DMS79 treated with DMSO at 0.1 percent for 48 hours (cell line): ENCODE results near the gene NKG7.
A peak's percentile ranks its signal among the peaks of the same experiment; 100 is the strongest.
"Not testable (repeated sequence)": the region's sequence is repeated elsewhere in the genome, so short reads cannot be mapped to it uniquely, and the experiment has no call there.

ENCODE experiments used
- DNase-seq: peaks from one replicate; lab custom pipeline; 2025; lab: John Stamatoyannopoulos, UW

NKG7 gene, protein sequence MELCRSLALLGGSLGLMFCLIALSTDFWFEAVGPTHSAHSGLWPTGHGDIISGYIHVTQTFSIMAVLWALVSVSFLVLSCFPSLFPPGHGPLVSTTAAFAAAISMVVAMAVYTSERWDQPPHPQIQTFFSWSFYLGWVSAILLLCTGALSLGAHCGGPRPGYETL

DNA sequence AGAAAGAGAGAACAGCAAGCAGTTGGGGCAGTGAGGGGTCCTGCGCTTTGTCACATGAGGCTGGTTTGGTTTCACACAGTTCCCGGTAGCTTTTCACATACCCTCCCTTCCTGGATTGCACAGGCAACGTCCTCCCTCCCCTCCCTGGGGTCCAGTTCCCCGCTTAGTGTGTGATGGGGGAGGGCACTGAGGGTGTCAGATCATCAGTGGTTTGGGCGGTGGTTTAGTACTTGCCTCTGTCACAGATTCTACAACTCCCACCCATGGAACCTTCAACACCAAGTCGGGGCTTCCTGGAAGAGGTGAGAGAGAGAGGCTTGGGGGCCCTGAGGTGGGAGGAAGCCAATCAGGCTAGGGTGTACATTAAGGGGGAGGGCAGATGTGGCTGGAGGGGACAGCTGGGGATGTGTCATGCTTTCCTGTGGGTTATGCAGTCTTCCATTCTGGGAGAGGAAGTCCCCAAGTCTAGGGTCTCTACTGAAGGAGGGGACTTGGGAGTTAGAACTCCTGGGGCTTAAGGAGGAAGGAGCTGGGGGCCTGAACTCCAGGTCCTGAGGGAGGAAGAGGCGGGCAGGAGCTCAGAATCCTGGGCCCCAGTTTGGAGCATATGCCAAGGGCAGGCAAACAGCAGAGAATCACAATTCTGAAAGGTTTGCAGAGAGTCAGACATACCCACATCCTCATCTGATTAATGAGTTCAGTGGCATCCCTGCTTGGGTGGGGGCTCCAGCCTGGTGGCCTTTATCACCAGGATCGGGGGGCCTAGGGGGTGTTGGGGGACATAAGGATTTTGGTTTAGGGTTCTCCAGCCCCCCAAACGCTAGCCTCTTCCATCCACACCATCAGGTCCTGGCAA, at the start of gene NKG7:
TSS of gene NKG7 (minus strand) at position 6 of the 856 bp plus-strand sequence. CDS start 119 bp downstream, outside the sequence.
- DNase-seq, result no peak

DNA sequence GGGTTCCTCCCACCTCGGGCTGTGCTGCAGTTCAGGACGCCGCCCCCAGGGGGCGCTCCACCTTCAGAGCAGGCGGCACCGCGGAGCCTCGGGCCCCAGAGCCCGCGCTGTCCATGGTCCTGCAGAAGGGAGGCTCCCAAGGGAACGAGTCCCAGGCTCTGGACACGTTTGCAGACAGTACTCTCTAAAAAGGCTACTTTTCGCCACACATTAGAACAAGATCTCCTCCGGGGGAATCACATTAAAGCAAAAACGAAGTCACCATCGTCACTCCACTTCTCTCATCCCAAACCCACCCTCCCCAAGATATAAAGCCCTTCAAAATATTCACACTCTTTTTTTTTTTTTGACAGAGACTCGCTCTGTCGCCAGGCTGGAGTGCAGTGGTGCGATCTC, 49.6 kb upstream of the NKG7 start:
- DNase-seq, result peak; percentile 14

DNA sequence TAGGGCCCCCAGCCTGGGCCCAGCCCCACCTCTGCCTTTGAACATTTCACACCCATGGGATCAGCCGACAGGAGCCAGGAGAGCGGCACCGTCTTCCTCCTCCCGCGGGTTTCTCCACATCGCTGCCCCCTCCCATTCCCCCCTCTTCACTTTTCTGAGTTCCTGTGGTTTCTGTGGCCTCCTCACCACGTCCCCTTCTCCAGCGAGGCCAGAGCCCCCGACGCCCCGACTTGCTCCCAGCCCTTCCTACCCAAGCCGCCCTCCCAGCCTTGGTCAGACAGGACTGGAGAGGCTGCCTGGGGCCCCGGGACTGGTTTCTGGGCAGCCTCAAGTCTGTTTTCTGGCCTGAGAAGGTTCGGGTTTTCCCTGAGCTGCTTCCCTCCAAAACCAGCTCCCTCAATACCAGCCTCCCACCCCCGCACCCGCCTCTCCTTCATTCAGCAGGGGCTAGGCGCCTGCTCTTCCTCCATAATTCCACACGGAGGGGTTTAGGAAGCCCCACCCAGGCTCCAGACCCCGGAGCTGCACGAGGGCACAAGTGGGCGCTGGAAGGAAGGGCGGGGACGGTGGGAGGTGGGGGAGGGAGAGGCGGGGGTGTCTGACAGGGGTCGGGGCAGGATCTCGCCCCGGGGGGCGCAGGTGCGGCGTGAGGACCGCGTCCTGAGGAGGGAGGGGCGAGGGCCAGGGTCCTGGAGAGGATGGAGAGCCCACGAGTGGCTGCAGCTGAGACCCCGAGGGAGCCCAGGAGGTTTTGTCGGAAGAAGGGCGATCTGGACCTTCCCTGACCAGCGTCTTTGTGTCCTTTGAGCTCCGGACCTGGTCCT, 49.0 kb upstream of the NKG7 start:
- DNase-seq, result no peak

DNA sequence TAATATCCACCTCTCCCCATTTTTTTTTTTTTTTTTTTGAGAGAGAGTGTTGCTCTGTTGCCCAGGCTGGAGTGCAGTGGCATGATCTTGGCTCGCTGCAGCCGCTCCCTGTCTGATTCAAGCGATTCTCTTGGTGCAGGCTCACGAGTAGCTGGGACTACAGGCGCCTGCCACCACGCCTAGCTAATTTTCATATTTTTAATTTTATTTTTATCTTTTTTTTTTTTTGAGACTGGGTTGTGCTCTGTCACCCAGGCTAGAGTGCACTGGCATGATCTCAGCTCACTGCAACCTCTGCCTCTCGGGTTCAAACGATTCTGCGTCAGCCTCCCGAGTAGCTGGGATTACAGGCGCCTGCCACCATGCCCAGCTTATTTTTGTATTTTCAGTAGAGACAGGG, 48.1 kb upstream of the NKG7 start:
- not testable (repeated sequence) for DNase-seq

DNA sequence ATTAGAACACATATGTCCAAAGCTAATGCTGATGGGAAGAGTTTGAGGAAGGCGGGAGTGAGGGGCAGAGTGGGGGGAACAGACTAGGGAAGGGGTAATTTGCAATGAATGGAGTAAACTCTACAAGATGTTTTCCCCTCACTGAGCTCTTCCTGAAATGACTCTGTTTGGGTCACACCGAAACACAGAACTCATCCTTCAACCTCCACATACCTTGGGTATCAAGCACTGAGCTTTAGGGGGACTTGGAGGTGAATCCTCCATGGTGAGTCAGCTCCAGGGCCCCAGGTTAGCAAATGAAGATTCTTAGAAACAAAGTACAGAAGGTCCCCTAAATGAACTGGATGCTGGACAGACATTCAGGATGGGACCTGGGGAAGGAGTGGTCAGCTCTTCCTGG, 46.3 kb upstream of the NKG7 start:
- no peak for DNase-seq

DNA sequence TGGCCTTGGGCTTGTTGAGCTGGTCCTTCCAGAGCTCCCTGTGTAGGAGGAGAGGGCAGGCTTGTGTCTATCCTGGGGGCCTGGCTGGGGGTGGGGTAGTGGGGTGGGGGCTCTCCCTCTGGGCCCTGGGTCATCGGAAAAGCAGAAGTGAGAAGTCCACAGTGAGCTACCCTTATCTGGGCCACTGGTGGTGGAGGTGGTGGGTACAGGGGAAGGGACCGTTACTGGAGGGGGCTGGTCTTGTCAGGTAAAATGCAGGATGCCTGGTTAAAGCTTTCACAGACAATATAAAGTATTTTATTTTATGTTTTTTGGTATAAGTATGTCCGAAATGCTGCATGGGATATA, 45.3 kb upstream of the NKG7 start:
- DNase-seq, result no peak

DNA sequence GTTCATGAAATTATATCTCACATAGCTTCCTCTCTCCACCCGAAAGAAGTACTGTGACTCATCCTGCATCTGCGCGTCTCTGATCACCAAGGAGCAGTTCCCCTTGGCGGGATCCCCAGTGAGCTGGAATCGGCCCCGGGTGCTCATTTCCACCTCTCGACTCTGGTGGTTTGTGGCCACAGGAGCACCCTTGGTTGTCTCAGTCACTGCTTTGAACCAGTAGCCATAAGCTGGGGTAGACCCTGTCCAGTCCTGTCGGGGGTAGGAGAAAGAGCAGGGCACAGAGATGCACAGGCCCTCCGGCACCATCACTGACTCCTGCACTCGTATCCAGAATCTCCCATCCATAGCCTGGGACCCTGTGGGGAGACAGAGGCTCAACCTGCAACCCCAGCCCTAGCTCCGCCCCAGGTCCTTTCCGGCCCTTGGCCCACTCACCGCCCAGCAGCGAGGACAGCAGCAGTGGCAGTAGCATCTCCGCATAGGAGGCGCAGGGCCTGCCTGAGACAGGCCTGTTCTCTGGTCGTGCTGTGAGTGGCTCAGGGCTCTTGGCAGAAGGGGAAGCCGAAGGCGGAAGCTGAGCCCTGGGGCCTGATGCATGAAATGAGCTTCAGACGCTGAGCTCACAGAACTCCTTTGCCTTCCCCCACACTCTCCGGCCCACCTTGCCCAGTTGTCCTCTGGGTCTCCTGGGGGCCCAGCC, 44.8 kb upstream of the NKG7 start, which contains the start of gene SIGLEC10:
TSS of gene SIGLEC10 (minus strand) at position 536 of the 703 bp plus-strand sequence. CDS start at position 475, 61 bp downstream.
- DNase-seq, result no peak

DNA sequence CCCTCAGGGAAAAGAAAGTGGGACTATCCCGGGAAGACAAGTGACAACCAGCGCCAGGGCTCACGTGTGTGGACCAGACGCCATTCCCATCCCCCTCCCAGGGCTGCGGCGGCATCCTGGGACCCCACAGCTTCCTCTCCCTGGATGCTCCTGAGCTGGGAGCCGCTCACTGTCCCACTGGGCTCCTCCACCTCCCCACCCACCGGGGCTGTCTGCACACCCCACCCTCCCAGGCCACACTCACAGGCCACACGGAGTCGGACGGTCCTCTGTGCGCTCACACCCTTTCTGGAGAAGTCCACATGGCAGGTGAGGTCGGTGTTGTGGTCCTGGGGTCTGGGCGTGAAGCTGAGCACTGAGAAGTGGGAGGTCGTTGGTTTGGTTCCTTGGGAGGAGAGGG, 44.0 kb upstream of the NKG7 start:
- not testable (repeated sequence) for DNase-seq

DNA sequence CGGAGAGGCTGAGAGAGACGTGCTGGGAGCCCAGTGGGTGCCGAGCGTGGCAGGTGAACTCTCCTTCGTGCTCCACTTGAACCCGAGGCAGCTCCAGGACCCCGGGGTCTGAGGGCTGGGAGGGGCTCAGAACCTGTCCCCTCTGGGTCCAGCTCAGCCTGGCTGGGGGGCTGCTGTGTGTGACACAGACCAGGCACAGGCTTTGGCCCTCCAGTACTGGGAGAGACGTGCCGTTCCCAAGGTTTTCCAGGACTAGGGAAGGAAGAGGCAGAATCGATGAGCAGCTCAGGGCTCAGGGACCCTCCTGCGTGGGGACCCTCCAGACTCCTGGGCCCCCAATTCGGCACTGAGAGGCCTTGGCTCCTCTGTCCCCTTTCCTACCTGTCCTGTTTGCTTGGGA, 42.7 kb upstream of the NKG7 start:
- no peak for DNase-seq

DNA sequence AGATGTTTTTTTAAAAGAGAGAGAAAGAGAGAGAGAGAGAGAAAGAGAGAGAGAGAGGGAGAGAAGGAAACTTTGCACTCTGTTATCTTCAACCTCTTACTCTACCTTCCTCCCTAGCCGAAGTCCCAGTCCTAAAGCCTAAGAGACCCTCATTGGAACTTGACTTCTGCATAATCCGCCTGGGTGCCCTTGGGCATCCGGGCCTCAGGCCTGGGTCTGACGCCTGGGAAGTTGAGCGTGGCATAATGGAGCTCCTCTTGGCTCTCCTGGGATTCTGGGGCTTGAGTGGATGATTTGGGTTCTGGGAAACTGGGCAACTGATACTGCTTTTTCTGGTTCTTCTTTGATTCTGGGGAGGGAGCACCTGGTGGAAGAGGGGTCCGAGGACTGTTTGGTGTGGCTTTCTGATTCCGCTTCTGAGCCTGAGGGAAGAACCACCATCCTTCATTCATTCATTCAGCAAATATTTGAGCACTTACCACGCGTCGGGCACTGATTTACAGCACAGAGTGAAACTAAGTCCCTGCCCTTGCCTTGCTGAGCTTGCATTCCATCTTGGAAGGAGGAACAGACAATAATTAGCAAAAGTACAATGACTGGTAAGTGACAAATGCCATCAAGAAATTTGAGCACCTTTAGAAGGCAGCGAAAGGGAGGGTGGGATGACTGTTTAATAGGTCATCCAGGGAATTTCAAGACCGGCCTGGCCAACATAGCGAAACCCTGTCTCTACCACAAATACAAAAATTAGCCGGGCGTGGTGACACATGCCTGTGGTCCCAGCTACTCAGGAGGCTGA, 38.7 kb upstream of the NKG7 start:
- no peak for DNase-seq

DNA sequence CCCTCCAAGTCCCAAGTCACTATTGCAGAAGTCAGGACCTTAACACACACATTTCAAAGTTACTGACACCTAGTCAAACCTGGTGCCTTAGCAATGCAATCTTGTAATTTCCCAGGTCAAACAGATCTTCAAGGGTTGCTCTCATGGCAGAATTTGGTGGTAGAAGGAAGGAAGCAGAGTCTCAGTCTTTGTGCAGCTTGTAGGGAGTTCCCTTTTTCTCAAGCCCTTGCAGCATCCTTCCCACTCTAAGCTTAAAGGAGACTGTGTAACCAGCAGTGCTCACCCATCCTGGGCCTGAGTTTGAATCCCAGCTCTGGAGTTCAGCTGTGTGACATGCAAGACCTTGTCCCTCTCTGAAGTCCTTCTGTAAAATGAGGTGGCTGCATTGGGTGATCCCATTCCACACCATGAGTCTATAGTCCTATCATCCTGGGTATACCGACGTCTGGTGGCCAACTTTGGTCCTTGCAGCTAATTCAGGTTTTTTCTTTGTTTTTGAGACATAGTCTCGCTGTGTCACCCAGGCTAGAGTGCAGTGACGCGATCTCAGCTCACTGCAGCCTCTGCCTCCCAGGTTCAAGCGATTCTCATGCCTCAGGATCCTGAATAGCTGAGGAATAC, 35.2 kb upstream of the NKG7 start:
- DNase-seq, result no peak

DNA sequence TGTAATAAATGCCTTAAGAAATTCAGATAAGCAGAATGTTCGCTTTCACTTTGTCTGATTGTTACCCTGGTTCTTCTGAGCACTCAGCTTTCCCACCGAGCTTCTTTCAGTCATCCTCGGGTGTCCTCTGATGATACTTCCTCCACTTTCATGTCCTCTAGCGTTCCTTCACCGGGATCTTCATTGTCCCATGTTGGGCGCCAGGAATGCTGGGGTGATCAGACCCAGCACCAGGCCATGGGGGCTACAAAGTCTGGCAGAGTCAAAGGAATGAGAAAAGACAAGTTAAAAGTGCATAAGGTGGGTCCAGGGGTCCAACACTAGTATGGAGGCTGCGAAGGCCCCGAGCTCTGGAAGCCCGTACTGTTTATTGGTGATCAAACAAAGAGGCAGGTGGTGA, 29.7 kb upstream of the NKG7 start:
- no peak for DNase-seq

DNA sequence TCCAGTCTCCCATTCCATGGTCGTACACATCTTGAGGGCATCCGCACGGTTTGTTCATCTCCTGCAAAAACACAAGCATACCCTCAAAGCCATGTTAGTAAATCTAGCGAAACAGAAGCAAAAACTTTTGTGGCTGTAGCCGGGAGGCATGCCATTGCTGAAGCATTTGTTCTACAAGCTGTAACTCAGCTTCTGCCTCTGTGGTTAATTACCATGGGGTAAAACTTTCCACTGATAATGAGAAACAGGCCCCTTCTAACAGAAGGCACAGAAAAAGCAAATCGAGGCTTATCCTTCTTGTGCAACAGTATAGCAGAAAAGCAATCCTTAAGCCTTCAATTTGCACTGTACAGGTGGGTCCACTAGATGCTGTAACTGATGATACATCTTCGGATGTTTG, 27.5 kb upstream of the NKG7 start:
- DNase-seq, result not testable (repeated sequence)

DNA sequence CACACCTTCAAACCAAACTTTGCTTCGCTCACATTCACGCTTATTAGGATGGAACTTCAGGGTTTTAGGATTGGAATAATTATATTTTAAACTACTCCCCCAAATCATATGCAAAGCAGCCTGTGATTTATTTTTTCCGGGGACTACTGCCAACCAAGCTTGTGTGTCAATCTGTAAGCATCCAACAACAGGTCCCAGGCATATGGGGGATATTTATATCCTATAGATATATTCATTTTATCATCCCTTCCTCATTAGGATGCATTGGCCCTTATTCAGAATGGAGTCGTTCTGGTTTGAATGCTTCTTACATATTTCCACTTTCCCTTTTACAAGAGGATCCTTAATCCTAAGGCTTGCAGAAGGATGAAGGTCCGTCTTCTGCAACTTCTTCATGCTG, 26.8 kb upstream of the NKG7 start:
- DNase-seq, result no peak

DNA sequence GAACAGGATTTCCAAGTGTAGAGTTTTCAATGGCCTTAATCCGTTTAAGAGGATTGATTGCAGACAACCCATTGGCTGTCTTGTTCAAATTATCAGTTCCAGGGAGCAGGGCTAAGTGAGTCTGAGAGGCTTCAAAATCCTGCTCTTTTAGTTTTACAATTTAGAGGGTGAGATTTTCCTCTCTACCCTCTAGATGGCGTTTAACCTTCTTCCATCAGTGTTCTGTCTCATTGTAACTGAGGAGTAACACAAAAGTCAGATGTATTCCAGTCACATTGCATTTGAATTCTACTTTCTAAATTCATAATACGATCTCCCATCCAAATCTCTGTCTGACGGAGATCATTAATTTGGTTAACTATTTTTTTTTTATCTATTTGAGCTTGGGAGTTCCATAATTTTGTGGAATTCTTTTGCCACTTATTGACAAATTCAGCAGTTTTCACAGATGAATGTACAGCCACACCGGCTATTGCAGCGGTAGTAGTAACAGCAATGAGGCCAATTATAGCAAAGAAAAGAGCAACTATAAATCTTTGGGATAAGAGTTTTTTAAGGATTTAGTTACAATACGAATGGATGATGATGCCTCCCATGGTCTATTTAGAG, 25.7 kb upstream of the NKG7 start:
- DNase-seq, result peak; percentile 67

DNA sequence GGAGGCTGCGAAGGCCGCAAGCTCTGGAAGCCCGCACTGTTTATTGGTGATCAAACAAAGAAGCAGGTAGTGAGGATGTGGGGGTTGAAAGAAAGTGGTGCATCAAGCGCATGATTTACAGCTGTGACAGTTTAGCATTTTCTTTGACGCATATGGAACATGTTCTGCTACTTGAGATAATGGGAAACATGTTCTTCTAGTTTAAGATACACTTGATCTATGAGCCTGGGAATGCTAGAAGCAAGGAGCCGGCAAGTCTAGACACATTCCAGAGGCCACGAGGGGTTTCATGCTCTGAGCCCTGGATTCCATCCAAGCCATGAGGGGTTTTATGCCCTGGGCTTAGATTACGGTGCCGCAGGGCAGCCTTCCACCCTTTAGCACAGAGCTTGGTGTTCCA, 25.0 kb upstream of the NKG7 start:
- peak; percentile 67 for DNase-seq

DNA sequence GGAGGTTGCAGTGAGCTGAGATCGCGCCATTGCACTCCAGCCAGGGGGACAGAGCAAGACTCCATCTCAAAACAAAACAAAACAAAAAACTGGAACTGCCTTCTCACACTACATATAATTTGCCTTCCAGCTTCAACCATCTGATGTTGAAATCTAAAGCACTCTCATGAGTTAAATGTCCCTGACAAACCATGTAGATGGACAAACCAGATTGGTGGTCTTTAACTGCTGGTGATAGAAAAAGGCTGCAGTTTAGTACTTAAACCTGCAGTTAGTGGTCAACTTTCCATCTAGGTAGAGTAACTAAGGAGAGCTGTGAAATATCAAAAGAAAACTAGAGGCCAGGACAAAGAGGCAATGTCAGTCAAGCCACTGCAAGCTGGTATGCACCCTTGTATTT, 23.7 kb upstream of the NKG7 start:
- no peak for DNase-seq

DNA sequence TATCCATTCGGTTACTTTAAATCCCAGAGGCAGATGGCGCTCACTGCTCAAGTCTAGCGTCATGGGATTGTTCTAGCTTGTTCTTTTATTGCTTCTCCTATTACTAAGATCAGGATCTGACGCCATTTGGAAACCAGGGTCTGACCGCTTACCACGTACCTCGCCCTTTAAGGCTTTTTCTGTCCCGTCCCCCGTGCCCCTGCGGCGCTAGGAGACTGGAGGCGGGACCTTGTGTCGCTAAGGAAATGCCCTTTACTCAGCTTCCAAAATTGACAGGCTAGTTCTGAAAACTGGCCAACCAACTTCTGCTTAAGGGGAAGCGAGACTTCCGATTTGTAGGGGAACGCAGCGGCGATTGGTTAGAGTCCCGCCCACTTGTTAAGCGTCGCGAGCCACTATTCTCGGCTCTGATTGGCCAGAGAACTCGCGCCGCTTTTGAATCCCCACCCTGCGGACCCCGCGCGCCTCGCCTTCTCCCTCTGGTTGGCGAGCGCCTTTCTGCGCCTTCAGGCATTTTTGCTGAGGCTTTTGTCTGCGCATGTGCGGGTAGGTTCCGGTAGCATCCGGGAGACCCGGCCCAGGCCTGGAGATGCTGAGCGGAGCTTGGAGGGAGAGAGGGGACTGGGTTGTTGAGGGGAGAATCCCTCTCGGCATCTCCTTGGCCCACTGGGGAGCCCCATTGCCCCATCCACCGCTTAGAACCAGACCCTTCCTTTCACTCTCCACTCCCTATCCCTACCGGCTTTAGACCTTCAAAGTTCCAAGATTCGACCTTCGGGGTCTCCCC, 21.8 kb upstream of the NKG7 start:
- peak; percentile 97 for DNase-seq

DNA sequence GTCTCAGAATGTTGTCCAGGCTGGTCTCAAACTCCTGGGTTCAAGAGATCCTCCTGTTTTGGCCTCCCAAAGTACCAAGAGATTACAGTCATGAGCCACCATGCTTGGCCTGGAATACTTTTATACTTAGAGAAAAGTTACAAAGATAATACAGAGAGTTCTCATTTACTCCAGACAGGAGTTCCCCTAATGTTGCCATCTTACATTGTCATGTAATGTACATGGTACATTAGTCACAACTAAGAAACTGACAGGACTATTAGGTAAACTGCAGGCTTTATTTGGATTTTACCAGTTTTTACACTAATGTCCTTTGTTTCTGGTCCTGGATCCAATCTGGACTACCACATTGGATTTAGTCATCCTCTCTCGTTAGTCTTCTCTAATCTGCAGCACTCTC, 20.2 kb upstream of the NKG7 start:
- no peak for DNase-seq
